ENCODE measurements around the gene MCM3. TPM values are rescaled to one million over a fixed set of nuclear protein-coding genes. Genes with fewer than 3 reads are reported as not detected.

The MCM3 gene
- total and polyA plus RNA-seq, 2 of the 4 experiments (the other 2 are of a cell fraction), result 54.6 to 66.5 TPM

- TF ChIP-seq CTCF (conservative IDR thresholded peaks at IDR 0.05; ENCODE audit: low read depth, low read length), result no peak
- TF ChIP-seq POLR2A (IDR thresholded peaks at IDR 0.05; ENCODE audit: low read depth, low read length), result no peak
- TF ChIP-seq MXI1 (IDR thresholded peaks at IDR 0.05; ENCODE audit: borderline replicate concordance, low read depth, low read length), result no peak
- TF ChIP-seq CEBPB (IDR thresholded peaks at IDR 0.05; ENCODE audit: low read depth, low read length), result no peak
- no peak for TF ChIP-seq RFX5 (IDR thresholded peaks at IDR 0.05; ENCODE audit: low read depth, low read length)
- TF ChIP-seq RAD21 (IDR thresholded peaks at IDR 0.05; ENCODE audit: low read length), result no peak
- TF ChIP-seq MAZ (IDR thresholded peaks at IDR 0.05; ENCODE audit: borderline replicate concordance, low read depth, low read length), result no peak
- no peak for TF ChIP-seq CHD1 (IDR thresholded peaks at IDR 0.05; ENCODE audit: low read depth, low read length)
- TF ChIP-seq USF2 (IDR thresholded peaks at IDR 0.05; ENCODE audit: low read depth, low read length), result no peak
- TF ChIP-seq NFE2L2 (IDR thresholded peaks at IDR 0.05; ENCODE audit: low read depth, low read length), result no peak
- TF ChIP-seq ELK1 (IDR thresholded peaks at IDR 0.05; ENCODE audit: borderline replicate concordance, low read depth, low read length), result no peak
- Histone ChIP-seq H2AFZ (replicated peaks; ENCODE audit: low read length, poor library complexity) (no peak overlapping the region), H3K4me3 (ENCODE audit: insufficient read depth, low read depth, low read length) (no peak overlapping the region), H3K79me1 (ENCODE audit: low read depth in 1 of 2, low read length in 2 of 2) (no peaks in the 10 kb centered on the region), H3K4me1 (ENCODE audit: control insufficient read depth, insufficient read depth, low read length) (no peaks in the 10 kb centered on the region), H4K91ac (ENCODE audit: insufficient read depth, low read depth, low read length) (no peak overlapping the region), H3K4ac (ENCODE audit: low read depth, low read length) (no peak overlapping the region), H2BK15ac (ENCODE audit: low read depth, low read length) (no peak overlapping the region), H3K27me3 (ENCODE audit: control insufficient read depth, insufficient read depth, low read length) (peaks cover 4% of the 10 kb centered on the region), H4K8ac (ENCODE audit: low read depth in 2 of 2, low read length in 2 of 2) (no peak overlapping the region), H2BK120ac (ENCODE audit: low read depth, low read length) (no peak overlapping the region), H2BK5ac (ENCODE audit: low read depth, low read length, poor library complexity, severe bottlenecking) (no peak overlapping the region), H3K9ac (ENCODE audit: low read depth, low read length) (no peak overlapping the region), H3K9me1 (ENCODE audit: insufficient read depth, low read length) (peaks cover 3% of the 10 kb centered on the region; the same call in 1 of the 2 replicates), H2AK5ac (ENCODE audit: low read depth, low read length) (no peak overlapping the region), H3K9me3 (ENCODE audit: control insufficient read depth, insufficient read depth, low read length) (no peaks in the 10 kb centered on the region), H3K27ac (ENCODE audit: insufficient read depth, low read length) (no peak overlapping the region), H3K18ac (ENCODE audit: low read depth, low read length) (no peak overlapping the region), H3K4me2 (ENCODE audit: low read depth, low read length) (no peak overlapping the region), H4K5ac (ENCODE audit: low read depth, low read length) (no peak overlapping the region), H3K36me3 (ENCODE audit: control insufficient read depth, insufficient read depth, low read length) (no peaks in the 10 kb centered on the region), H3K56ac (ENCODE audit: extremely low read depth, insufficient read depth, low read length) (no peak overlapping the region), H3K14ac (replicated peaks; ENCODE audit: low read depth, low read length) (no peak overlapping the region), H3K23ac (ENCODE audit: low read depth, low read length) (no peak overlapping the region), H2BK20ac (ENCODE audit: low read depth, low read length) (no peak overlapping the region), H2AK9ac (replicated peaks; ENCODE audit: low read depth, low read length, poor library complexity) (no peak overlapping the region), H4K20me1 (ENCODE audit: insufficient read depth, low read length) (no peaks in the 10 kb centered on the region)
- in situ Hi-C loops (cut with MboI; ENCODE audit: low sequenced_read_pairs) (no loop called here), intact Hi-C loops (cut with micrococcal nuclease) (no loop called here), dilution Hi-C loops (cut with HindIII; ENCODE audit: low sequenced_read_pairs, unreplicated experiment) (no loop called here)
- no CpG with 5 or more reads among the region's 1 CpG for WGBS, 2 experiments (ENCODE audit: extremely low coverage in 2 of 2, insufficient read length in 1 of 2)
- CTCF ChIA-PET, result no interaction called here
- BruUV-seq (replicated peaks), result no TSS peak
- POLR2A ChIA-PET (ENCODE audit: unreplicated experiment), result no interaction called here
- DNase-seq (no peak), ATAC-seq (ENCODE audit: low read depth) (no peak)
Measured at GRCh38 chr6:52333840-52334200, 49.3 kb upstream of the MCM3 start.

Measured in IMR-90 (cell line).